ENCODE results near the gene RNF224.

The RNF224 gene

DNA sequence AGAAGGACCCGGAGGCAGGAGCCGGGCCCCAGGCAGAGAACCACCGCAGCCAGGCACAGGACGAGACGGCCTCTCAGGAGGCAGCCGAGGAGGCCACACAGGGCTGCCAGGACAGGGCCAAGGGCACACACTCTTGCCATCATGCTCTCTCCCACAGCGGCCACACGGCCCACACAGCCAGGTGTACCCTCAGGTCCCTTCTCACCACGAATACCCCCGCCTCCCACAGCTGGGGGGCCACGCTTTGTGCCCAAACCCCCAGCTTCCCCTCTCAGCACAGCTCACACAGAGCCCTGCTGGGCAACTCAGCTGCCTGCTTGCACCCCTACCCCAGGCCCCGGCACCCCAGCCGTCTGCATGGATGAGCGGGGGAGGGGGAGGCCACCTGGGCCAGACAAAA is 33.5 kb upstream of the RNF224 start:
- no peaks in the 10 kb centered on the region for H3K27me3 ChIP-seq (ENCODE audit: insufficient read depth, low read depth)
- H3K36me3 ChIP-seq (ENCODE audit: insufficient read depth) = no peaks in the 10 kb centered on the region
- H3K27ac ChIP-seq = no peak overlapping the region
- H2AFZ ChIP-seq (ENCODE audit: low read depth) = no peak overlapping the region
- H4K20me1 ChIP-seq (ENCODE audit: insufficient read depth) = no peaks in the 10 kb centered on the region
- H3K4me3 ChIP-seq (IDR thresholded peaks at IDR 0.05; ENCODE audit: insufficient read depth, low read depth, low read length) = no peak overlapping the region
- H3K4me1 ChIP-seq (ENCODE audit: low read depth, poor library complexity, severe bottlenecking) = peaks cover 11% of the 10 kb centered on the region
- peaks cover 12% of the 10 kb centered on the region; the same call in 1 of the 2 replicates for H3K79me2 ChIP-seq (ENCODE audit: insufficient read depth, low read depth)
- TF ChIP-seq CTCF (conservative IDR thresholded peaks at IDR 0.05; ENCODE audit: low read depth, low read length) = no peak
- H3K4me2 ChIP-seq = no peak overlapping the region
- H3K9ac ChIP-seq = no peak overlapping the region

- Histone ChIP-seq H3K4me3 (IDR thresholded peaks at IDR 0.05; ENCODE audit: insufficient read depth, low read depth, low read length) (no peak overlapping the region), H4K20me1 (ENCODE audit: insufficient read depth) (no peaks in the 10 kb centered on the region), H3K79me2 (ENCODE audit: insufficient read depth, low read depth) (peaks cover 10% of the 10 kb centered on the region; the same call in 1 of the 2 replicates), H3K36me3 (ENCODE audit: insufficient read depth) (no peaks in the 10 kb centered on the region), H3K27ac (no peak overlapping the region), H2AFZ (ENCODE audit: low read depth) (no peak overlapping the region), H3K4me1 (ENCODE audit: low read depth, poor library complexity, severe bottlenecking) (peaks cover 11% of the 10 kb centered on the region), H3K9ac (no peak overlapping the region), H3K27me3 (ENCODE audit: insufficient read depth, low read depth) (no peaks in the 10 kb centered on the region), H3K4me2 (no peak overlapping the region)
- no peak for TF ChIP-seq CTCF (conservative IDR thresholded peaks at IDR 0.05; ENCODE audit: low read depth, low read length)
These were observed 32.9 kb upstream of the RNF224 start for GRCh38 chr9:137194388-137194787.

- Histone ChIP-seq H3K36me3 (ENCODE audit: insufficient read depth) (no peaks in the 10 kb centered on the region), H3K27me3 (ENCODE audit: insufficient read depth, low read depth) (no peaks in the 10 kb centered on the region), H4K20me1 (ENCODE audit: insufficient read depth) (no peaks in the 10 kb centered on the region), H3K27ac (no peak overlapping the region), H3K4me2 (no peak overlapping the region), H3K9ac (no peak overlapping the region), H3K4me3 (IDR thresholded peaks at IDR 0.05; ENCODE audit: insufficient read depth, low read depth, low read length) (no peak overlapping the region), H3K79me2 (ENCODE audit: insufficient read depth, low read depth) (peaks cover 6% of the 10 kb centered on the region; the same call in 1 of the 2 replicates), H3K4me1 (ENCODE audit: low read depth, poor library complexity, severe bottlenecking) (peaks cover 13% of the 10 kb centered on the region), H2AFZ (ENCODE audit: low read depth) (no peak overlapping the region)
- TF ChIP-seq CTCF (conservative IDR thresholded peaks at IDR 0.05; ENCODE audit: low read depth, low read length) = no peak
These were observed 32.4 kb upstream of the RNF224 start for GRCh38 chr9:137194909-137195308.

- H3K4me1 ChIP-seq (ENCODE audit: low read depth, poor library complexity, severe bottlenecking) = peaks cover 5% of the 10 kb centered on the region
- no peak overlapping the region for H3K9ac ChIP-seq
- H3K79me2 ChIP-seq (ENCODE audit: insufficient read depth, low read depth) = no peaks in the 10 kb centered on the region
- H3K27ac ChIP-seq = no peak overlapping the region
- no peaks in the 10 kb centered on the region for H3K36me3 ChIP-seq (ENCODE audit: insufficient read depth)
- H2AFZ ChIP-seq (ENCODE audit: low read depth) = no peak overlapping the region
- H4K20me1 ChIP-seq (ENCODE audit: insufficient read depth) = no peaks in the 10 kb centered on the region
- no peak overlapping the region for H3K4me3 ChIP-seq (IDR thresholded peaks at IDR 0.05; ENCODE audit: insufficient read depth, low read depth, low read length)
- no peaks in the 10 kb centered on the region for H3K27me3 ChIP-seq (ENCODE audit: insufficient read depth, low read depth)
- no peak for TF ChIP-seq CTCF (conservative IDR thresholded peaks at IDR 0.05; ENCODE audit: low read depth, low read length)
- no peak overlapping the region for H3K4me2 ChIP-seq
These were observed 31.6 kb upstream of the RNF224 start for GRCh38 chr9:137195525-137196220.

Measured in KMS-11 (cell line).